ENCODE measurements around the gene DNAH10. TPM values are rescaled to one million over a fixed set of nuclear protein-coding genes. Genes with fewer than 3 reads are reported as not detected.

DNAH10 gene
- total RNA-seq, 2 experiments from 2014 or later = 0.11 to 0.19 TPM

DNA sequence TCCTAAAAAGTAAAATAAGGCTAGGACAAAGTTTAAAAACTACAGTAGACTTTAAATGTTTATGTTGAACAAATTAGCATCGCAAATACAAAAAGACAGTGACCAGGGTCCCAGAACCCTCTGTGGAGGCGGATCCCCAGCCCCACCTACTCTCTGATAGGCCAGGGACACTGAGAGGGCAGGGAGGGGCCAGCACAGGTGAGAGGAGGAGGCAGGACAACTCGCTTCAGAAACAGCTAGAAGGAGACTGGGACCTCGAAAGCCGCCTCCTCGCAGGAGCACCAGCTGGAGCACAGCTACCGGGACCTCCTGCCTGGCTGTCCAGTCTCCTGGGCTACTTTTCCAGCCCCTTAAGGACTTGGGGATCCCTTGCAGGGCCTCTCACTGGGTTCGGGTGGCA is 992 bp downstream of the DNAH10 start:
- BruUV-seq (replicated peaks) = no TSS peak
- H3K9me2 ChIP-seq (ENCODE audit: insufficient read depth, low read length) = no peaks in the 10 kb centered on the region
- no peak overlapping the region for H3K4me3 ChIP-seq (ENCODE audit: low read depth, low read length, poor library complexity, severe bottlenecking)
- no peaks in the 10 kb centered on the region for H4K20me1 ChIP-seq (ENCODE audit: insufficient read depth, low read length)
- TF ChIP-seq, protein P1, sequence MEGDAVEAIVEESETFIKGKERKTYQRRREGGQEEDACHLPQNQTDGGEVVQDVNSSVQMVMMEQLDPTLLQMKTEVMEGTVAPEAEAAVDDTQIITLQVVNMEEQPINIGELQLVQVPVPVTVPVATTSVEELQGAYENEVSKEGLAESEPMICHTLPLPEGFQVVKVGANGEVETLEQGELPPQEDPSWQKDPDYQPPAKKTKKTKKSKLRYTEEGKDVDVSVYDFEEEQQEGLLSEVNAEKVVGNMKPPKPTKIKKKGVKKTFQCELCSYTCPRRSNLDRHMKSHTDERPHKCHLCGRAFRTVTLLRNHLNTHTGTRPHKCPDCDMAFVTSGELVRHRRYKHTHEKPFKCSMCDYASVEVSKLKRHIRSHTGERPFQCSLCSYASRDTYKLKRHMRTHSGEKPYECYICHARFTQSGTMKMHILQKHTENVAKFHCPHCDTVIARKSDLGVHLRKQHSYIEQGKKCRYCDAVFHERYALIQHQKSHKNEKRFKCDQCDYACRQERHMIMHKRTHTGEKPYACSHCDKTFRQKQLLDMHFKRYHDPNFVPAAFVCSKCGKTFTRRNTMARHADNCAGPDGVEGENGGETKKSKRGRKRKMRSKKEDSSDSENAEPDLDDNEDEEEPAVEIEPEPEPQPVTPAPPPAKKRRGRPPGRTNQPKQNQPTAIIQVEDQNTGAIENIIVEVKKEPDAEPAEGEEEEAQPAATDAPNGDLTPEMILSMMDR (conservative IDR thresholded peaks at IDR 0.05; ENCODE audit: low read length) = no peak
- TF ChIP-seq EZH2phosphoT487 (IDR thresholded peaks at IDR 0.05; ENCODE audit: borderline replicate concordance, low read depth, low read length) = no peak
- no peaks in the 10 kb centered on the region for H3K79me2 ChIP-seq (ENCODE audit: insufficient read depth, low read depth, low read length)
- no peak for DNase-seq (ENCODE audit: low spot score)
- intact Hi-C loops (cut with micrococcal nuclease; ENCODE audit: unreplicated experiment) = no loop called here
- ChIA-PET POLR2A (no interaction called here), CTCF (ENCODE audit: unreplicated experiment) (no interaction called here)
- no peak overlapping the region for H2AFZ ChIP-seq (ENCODE audit: low read length)
- no peaks in the 10 kb centered on the region for H3K9me3 ChIP-seq (ENCODE audit: low read length)
- H3K27ac ChIP-seq (ENCODE audit: low read depth, low read length, poor library complexity, severe bottlenecking) = no peak overlapping the region
- H3K4me2 ChIP-seq (ENCODE audit: low read length) = no peak overlapping the region
- H3K4me1 ChIP-seq (ENCODE audit: insufficient read depth, low read length, poor library complexity, severe bottlenecking) = no peaks in the 10 kb centered on the region
- H3K36me3 ChIP-seq (ENCODE audit: insufficient read depth, low read length) = peaks cover 23% of the 10 kb centered on the region; the same call in 1 of the 2 replicates

DNA sequence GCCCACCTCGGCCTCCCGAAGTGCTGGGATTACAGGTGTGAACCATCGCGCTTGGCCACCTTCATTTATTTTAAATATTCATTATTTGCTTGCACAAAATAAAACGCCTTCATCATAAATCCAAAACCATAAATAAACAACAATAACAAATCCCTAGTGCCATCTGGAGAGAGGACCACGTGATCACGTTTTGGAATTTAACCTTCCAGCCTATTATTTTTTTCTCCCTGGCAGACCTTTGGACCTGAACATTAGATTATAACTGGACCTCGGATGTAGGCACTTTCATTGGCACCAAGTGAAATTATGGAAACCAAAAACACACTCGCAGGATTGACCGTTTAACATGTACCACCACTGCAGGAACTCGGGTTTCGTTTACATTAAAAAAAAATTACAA is 2.0 kb downstream of the DNAH10 start:
- H2AFZ ChIP-seq (ENCODE audit: low read length) = no peak overlapping the region
- no peak overlapping the region for H3K27ac ChIP-seq (ENCODE audit: low read depth, low read length, poor library complexity, severe bottlenecking)
- intact Hi-C loops (cut with micrococcal nuclease; ENCODE audit: unreplicated experiment) = no loop called here
- DNase-seq (ENCODE audit: low spot score) = no peak
- no TSS peak for BruUV-seq (replicated peaks)
- POLR2A ChIA-PET = no interaction called here
- no peaks in the 10 kb centered on the region for H3K9me3 ChIP-seq (ENCODE audit: low read length)
- no peak overlapping the region for H3K4me2 ChIP-seq (ENCODE audit: low read length)
- no peaks in the 10 kb centered on the region for H4K20me1 ChIP-seq (ENCODE audit: insufficient read depth, low read length)
- peaks cover 16% of the 10 kb centered on the region; the same call in 1 of the 2 replicates for H3K36me3 ChIP-seq (ENCODE audit: insufficient read depth, low read length)
- H3K4me1 ChIP-seq (ENCODE audit: insufficient read depth, low read length, poor library complexity, severe bottlenecking) = no peaks in the 10 kb centered on the region
- H3K79me2 ChIP-seq (ENCODE audit: insufficient read depth, low read depth, low read length) = no peaks in the 10 kb centered on the region
- H3K4me3 ChIP-seq (ENCODE audit: low read depth, low read length, poor library complexity, severe bottlenecking) = no peak overlapping the region
- CTCF ChIA-PET (ENCODE audit: unreplicated experiment) = no interaction called here
- H3K9me2 ChIP-seq (ENCODE audit: insufficient read depth, low read length) = no peaks in the 10 kb centered on the region
- TF ChIP-seq, protein P1 (conservative IDR thresholded peaks at IDR 0.05; ENCODE audit: low read length) = no peak
- TF ChIP-seq EZH2phosphoT487 (IDR thresholded peaks at IDR 0.05; ENCODE audit: borderline replicate concordance, low read depth, low read length) = no peak

DNA sequence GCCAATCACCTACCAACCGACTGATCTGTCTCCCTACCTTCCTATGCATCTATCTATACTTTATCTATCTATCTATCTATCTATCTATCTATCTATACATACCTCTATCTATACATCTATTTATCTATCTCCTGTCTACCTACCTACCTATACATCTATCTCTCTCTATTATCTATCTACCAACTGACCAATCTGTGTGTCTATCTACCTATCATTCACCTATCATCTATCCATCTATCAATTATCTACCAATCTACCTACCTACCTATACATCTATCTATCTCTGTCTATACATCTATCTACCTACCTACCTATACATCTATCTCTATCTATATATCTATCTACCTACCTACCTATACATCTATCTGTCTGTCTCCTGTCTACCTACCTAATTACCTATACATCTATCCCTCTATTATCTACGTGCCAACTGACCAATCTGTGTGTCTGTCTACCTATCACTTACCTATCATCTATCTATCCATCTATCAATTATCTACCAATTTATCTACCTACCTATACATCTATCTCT is 3.5 kb downstream of the DNAH10 start:
- DNase-seq (ENCODE audit: low spot score) = no peak
- POLR2A ChIA-PET = no interaction called here
- TF ChIP-seq, protein P1 (conservative IDR thresholded peaks at IDR 0.05; ENCODE audit: low read length) = no peak
- no peak for TF ChIP-seq EZH2phosphoT487 (IDR thresholded peaks at IDR 0.05; ENCODE audit: borderline replicate concordance, low read depth, low read length)
- Histone ChIP-seq H3K27ac (ENCODE audit: low read depth, low read length, poor library complexity, severe bottlenecking) (no peak overlapping the region), H3K36me3 (ENCODE audit: insufficient read depth, low read length) (peaks cover 1% of the 10 kb centered on the region; the same call in 1 of the 2 replicates), H3K9me2 (ENCODE audit: insufficient read depth, low read length) (no peaks in the 10 kb centered on the region), H4K20me1 (ENCODE audit: insufficient read depth, low read length) (no peaks in the 10 kb centered on the region), H2AFZ (ENCODE audit: low read length) (no peak overlapping the region), H3K4me2 (ENCODE audit: low read length) (no peak overlapping the region), H3K4me1 (ENCODE audit: insufficient read depth, low read length, poor library complexity, severe bottlenecking) (no peaks in the 10 kb centered on the region), H3K9me3 (ENCODE audit: low read length) (no peaks in the 10 kb centered on the region), H3K4me3 (ENCODE audit: low read depth, low read length, poor library complexity, severe bottlenecking) (no peak overlapping the region), H3K79me2 (ENCODE audit: insufficient read depth, low read depth, low read length) (no peaks in the 10 kb centered on the region)
- no TSS peak for BruUV-seq (replicated peaks)
- CTCF ChIA-PET (ENCODE audit: unreplicated experiment) = no interaction called here
- intact Hi-C loops (cut with micrococcal nuclease; ENCODE audit: unreplicated experiment) = no loop called here
